Spleen (tissue), 7 donors: ENCODE measurements around the gene TSEN54.
A peak's percentile ranks its signal among the peaks of the same experiment; 100 is the strongest.

Experiments used
- POLR2A ChIP-seq, 3 donors: fragments of 450-650 bp; IDR thresholded peaks; one replicate each; pipeline ENCODE4 v1.5.1; 2017; ENCODE audit warnings: antibody characterized with exemption in 3 of 3, mild to moderate bottlenecking in 1 of 3
- POLR2AphosphoS5 ChIP-seq, 3 donors: sonication (generic); formaldehyde crosslinking; IDR thresholded peaks; one replicate each; pipeline ENCODE4 v1.5.1; 2017; ENCODE audit warnings: antibody characterized with exemption in 3 of 3
- TF ChIP-seq, protein P1 (sequence below), 11 experiments: fragments of 200-600 bp in 7 of 11; fragments of 450-650 bp in 4 of 11; sonication (generic) in 4 of 11; IDR thresholded peaks in 8 of 11; conservative IDR thresholded peaks in 3 of 11; 1 replicate in 7 of 11; 2 replicates in 4 of 11; pipeline versions ENCODE4 v1.4.0 to v1.8.0; 2016 to 2021; ENCODE audit warnings: antibody characterized with exemption in 11 of 11, inconsistent platforms in 4 of 11, mild to moderate bottlenecking in 1 of 11
- donor health status: DM: no; HTN: no; CAD: no; lungs with moderate emphysema.
- donor health status: DM: no; HTN: no; CAD: no.
- donor health status: DM: no; HTN: no; CAD: no.

DNA sequence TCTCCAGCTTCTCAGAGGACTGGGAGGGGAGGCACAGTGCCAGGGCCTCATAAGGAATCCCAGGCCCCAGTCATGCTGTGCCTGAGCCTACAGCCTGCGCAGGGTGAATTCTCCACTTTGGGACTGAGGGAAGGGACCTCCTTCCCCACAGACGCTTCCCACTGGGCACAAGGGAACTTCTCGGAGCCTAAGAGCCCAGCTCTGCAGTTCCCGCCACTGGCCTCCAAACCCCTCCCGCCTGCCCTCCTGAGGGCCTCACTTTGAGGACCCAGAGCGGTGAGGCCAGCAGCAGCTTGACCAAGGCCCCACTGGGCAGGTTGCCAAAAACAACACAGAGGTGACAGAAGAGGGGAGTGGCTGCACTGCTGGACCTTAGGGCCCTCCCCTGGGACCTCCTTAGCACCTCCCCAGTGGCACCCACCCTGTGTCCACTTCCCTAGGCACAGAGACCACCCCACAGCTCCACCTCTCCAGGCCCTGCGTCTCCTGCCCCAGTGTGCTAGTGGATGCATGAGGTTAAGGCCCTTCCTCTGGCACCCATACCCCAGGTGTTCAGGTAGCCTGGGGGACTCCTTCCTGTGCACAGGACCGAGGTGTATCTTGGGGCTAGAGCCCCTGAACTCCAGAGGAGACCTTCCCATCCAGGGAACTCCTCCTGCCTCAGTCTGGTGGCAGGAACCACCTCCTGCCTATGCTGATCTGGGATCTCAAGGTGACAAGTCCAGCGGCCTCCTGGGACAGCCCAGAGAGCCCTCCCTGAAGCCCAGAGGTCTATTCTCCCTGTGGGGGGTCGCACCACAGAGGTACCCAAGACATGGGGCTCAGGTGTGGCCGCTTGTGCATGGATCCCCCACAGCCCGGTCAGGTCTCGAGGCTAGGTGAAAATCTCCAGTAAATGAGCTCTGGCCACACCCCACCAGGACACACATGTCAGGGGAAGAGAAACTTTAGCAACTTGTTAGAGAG is 4.4 kb upstream of the TSEN54 start:
- TF ChIP-seq, protein P1, sequence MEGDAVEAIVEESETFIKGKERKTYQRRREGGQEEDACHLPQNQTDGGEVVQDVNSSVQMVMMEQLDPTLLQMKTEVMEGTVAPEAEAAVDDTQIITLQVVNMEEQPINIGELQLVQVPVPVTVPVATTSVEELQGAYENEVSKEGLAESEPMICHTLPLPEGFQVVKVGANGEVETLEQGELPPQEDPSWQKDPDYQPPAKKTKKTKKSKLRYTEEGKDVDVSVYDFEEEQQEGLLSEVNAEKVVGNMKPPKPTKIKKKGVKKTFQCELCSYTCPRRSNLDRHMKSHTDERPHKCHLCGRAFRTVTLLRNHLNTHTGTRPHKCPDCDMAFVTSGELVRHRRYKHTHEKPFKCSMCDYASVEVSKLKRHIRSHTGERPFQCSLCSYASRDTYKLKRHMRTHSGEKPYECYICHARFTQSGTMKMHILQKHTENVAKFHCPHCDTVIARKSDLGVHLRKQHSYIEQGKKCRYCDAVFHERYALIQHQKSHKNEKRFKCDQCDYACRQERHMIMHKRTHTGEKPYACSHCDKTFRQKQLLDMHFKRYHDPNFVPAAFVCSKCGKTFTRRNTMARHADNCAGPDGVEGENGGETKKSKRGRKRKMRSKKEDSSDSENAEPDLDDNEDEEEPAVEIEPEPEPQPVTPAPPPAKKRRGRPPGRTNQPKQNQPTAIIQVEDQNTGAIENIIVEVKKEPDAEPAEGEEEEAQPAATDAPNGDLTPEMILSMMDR (IDR thresholded peaks at IDR 0.05 in 8 of 11, conservative IDR thresholded peaks at IDR 0.05 in 3 of 11) = no peak
- no peak for TF ChIP-seq POLR2A (IDR thresholded peaks at IDR 0.05)
- TF ChIP-seq POLR2AphosphoS5 (IDR thresholded peaks at IDR 0.05) = peak in 2 of 3 donors; percentile 58 to 62
